OCI-LY1 (cell line): Measurements from ENCODE around the gene TRRAP.

Experiments used
- H2AFZ ChIP-seq: fragments of 200-600 bp; sonication (generic), shearing (Covaris generic); 2 replicates; pipeline ENCODE4 v1.6.0; 2014; ENCODE audit warnings: antibody characterized with exemption, mild to moderate bottlenecking, low read length
- H3F3A ChIP-seq: fragments of 200-600 bp; sonication (generic), shearing (Covaris generic); 2 replicates; pipeline ENCODE4 v1.6.0; 2014; ENCODE audit warnings: mild to moderate bottlenecking, antibody characterized with exemption, low read length, moderate library complexity; ENCODE audit not compliant: insufficient read depth
- H3K27ac ChIP-seq: fragments of 200-600 bp; sonication (generic); 2 replicates; pipeline ENCODE4 v1.5.1; 2014; ENCODE audit warnings: low read length, mixed run types, mild to moderate bottlenecking, low read depth; ENCODE audit not compliant: poor library complexity, severe bottlenecking
- H3K27me3 ChIP-seq: fragments of 200-600 bp; sonication (generic); 2 replicates; pipeline ENCODE4 v1.6.0; 2014; ENCODE audit warnings: antibody characterized with exemption, mild to moderate bottlenecking, low read length, moderate library complexity; ENCODE audit not compliant: insufficient read depth
- H3K36me3 ChIP-seq: fragments of 200-600 bp; sonication (generic); 2 replicates; pipeline ENCODE4 v1.6.1; 2014; ENCODE audit warnings: mild to moderate bottlenecking, antibody characterized with exemption, low read length, moderate library complexity, mixed read lengths; ENCODE audit not compliant: insufficient read depth
- H3K4me1 ChIP-seq: fragments of 200-600 bp; sonication (generic); 2 replicates; pipeline ENCODE4 v1.5.1; 2014; ENCODE audit warnings: mild to moderate bottlenecking, low read length, moderate library complexity; ENCODE audit not compliant: insufficient read depth, severe bottlenecking
- H3K4me2 ChIP-seq: fragments of 200-600 bp; sonication (generic), shearing (Covaris generic); 2 replicates; pipeline ENCODE4 v1.6.1; 2014; ENCODE audit warnings: low read length
- H3K4me3 ChIP-seq: fragments of 200-600 bp; sonication (generic); 2 replicates; pipeline ENCODE4 v1.5.1; 2014; ENCODE audit warnings: low read length, low read depth, mild to moderate bottlenecking, mixed read lengths; ENCODE audit not compliant: poor library complexity, severe bottlenecking
- H3K79me2 ChIP-seq: fragments of 200-600 bp; shearing (Covaris generic); 2 replicates; pipeline ENCODE4 v1.6.1; 2016; ENCODE audit warnings: mixed run types, low read length, mixed read lengths; ENCODE audit not compliant: insufficient read depth
- H3K9ac ChIP-seq: fragments of 200-600 bp; sonication (generic), shearing (Covaris generic); 2 replicates; pipeline ENCODE4 v1.6.1; 2014; ENCODE audit warnings: mild to moderate bottlenecking, low read length, mixed read lengths
- H3K9me2 ChIP-seq: fragments of 200-600 bp; sonication (generic), shearing (Covaris generic); 2 replicates; pipeline ENCODE4 v1.6.1; 2014; ENCODE audit warnings: low read depth, mild to moderate bottlenecking, low read length, mixed read lengths
- H3K9me3 ChIP-seq: fragments of 200-600 bp; shearing (Covaris generic); 2 replicates; pipeline ENCODE4 v1.6.1; 2014; ENCODE audit warnings: low read length, mixed read lengths
- H4K20me1 ChIP-seq: fragments of 200-600 bp; sonication (generic), shearing (Covaris generic); 2 replicates; pipeline ENCODE4 v1.6.0; 2016; ENCODE audit warnings: mild to moderate bottlenecking, low read length; ENCODE audit not compliant: insufficient read depth
- CTCF ChIP-seq: fragments of 200-600 bp; sonication (generic), shearing (Covaris generic); IDR thresholded peaks from 2 replicates; pipeline ENCODE4 v1.5.1; 2017; ENCODE audit warnings: mild to moderate bottlenecking, antibody characterized with exemption, low read length, moderate library complexity, mixed read lengths
- EZH2 ChIP-seq: fragments of 200-600 bp; sonication (generic), shearing (Covaris generic); IDR thresholded peaks from 2 replicates; pipeline ENCODE4 v1.8.0; 2017; ENCODE audit warnings: borderline replicate concordance, mixed run types, mild to moderate bottlenecking, antibody characterized with exemption, low read length, moderate library complexity, mixed read lengths

TRRAP gene

GRCh38 chr7:99033765-99034164 lies 155.4 kb downstream of the TRRAP start:
- TF ChIP-seq CTCF (no peak), EZH2 (no peak)
- H3K4me2 ChIP-seq, result no peak overlapping the region
- H3K4me1 ChIP-seq, result no peaks in the 10 kb centered on the region
- H3K27me3 ChIP-seq, result no peaks in the 10 kb centered on the region
- peaks cover 98% of the 10 kb centered on the region for H3K36me3 ChIP-seq
- no peaks in the 10 kb centered on the region for H3K9me2 ChIP-seq
- no peak overlapping the region for H2AFZ ChIP-seq
- no peaks in the 10 kb centered on the region for H3F3A ChIP-seq
- H3K4me3 ChIP-seq, result no peak overlapping the region
- no peak overlapping the region for H3K27ac ChIP-seq
- no peaks in the 10 kb centered on the region for H3K9me3 ChIP-seq
- no peaks in the 10 kb centered on the region for H3K79me2 ChIP-seq
- no peak overlapping the region for H3K9ac ChIP-seq
- H4K20me1 ChIP-seq, result no peaks in the 10 kb centered on the region

GRCh38 chr7:99034932-99035722 lies 156.8 kb downstream of the TRRAP start:
- H3K27ac ChIP-seq, result no peak overlapping the region
- H4K20me1 ChIP-seq, result no peaks in the 10 kb centered on the region
- no peak overlapping the region for H3K4me2 ChIP-seq
- H3K36me3 ChIP-seq, result peaks cover 95% of the 10 kb centered on the region
- no peaks in the 10 kb centered on the region for H3K9me2 ChIP-seq
- H2AFZ ChIP-seq, result no peak overlapping the region
- no peaks in the 10 kb centered on the region for H3K9me3 ChIP-seq
- no peaks in the 10 kb centered on the region for H3K27me3 ChIP-seq
- H3K4me1 ChIP-seq, result no peaks in the 10 kb centered on the region
- H3K79me2 ChIP-seq, result no peaks in the 10 kb centered on the region
- no peaks in the 10 kb centered on the region for H3F3A ChIP-seq
- H3K4me3 ChIP-seq, result no peak overlapping the region
- H3K9ac ChIP-seq, result no peak overlapping the region
- TF ChIP-seq CTCF (no peak), EZH2 (no peak)

DNA sequence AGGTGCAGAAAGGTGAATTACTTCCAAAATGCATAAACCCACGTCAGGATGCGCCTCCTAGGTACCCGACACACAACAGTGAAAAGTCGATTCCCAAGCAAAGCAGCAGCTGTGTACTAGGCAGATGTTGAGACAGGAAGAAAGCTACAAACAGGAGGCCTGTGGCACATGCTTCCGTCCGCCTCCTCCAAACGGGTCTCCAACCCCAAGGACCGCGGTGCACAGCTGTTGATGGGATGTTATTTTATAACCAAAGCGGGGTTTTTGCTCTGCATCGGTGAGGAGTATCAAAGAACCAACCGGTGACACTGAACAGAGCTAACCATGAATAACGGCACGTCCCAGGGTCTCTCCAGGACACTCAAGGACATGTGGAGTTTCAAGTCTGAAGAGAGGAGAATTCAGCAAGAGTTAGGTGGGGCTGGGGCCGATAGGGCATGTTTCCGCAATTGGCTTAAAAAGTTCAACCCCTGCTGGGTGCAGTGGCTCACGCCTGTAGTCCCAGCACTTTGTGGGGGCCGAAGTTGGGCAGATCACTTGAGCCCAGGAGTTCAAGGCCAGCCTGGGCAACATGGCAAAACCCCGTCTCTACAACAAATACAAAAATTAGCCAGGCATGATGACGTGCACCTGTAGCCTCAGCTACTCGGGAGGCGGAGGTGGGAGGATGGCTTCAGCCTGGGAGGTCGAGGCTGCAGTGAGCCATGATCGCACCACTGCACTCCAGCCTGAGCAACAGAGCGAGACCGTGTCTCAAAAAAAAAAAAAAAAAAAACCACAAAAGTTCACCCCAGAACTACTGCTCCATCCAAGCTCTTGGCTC lies 157.6 kb downstream of the TRRAP start:
- Histone ChIP-seq H3K36me3 (peaks cover 95% of the 10 kb centered on the region), H3K4me2 (no peak overlapping the region), H3K27ac (no peak overlapping the region)

More for the DNA sequence above, 157.6 kb downstream of the TRRAP start:
- no peaks in the 10 kb centered on the region for H3F3A ChIP-seq
- no peak overlapping the region for H2AFZ ChIP-seq
- H3K9me3 ChIP-seq, result no peaks in the 10 kb centered on the region
- no peaks in the 10 kb centered on the region for H3K79me2 ChIP-seq
- no peak overlapping the region for H3K4me3 ChIP-seq
- H3K4me1 ChIP-seq, result no peaks in the 10 kb centered on the region
- H4K20me1 ChIP-seq, result no peaks in the 10 kb centered on the region
- no peak overlapping the region for H3K9ac ChIP-seq
- TF ChIP-seq EZH2, result no peak
- TF ChIP-seq CTCF, result no peak
- no peaks in the 10 kb centered on the region for H3K9me2 ChIP-seq
- no peaks in the 10 kb centered on the region for H3K27me3 ChIP-seq
